Measurements from ENCODE around the gene MAML2. TPM values are rescaled to one million over a fixed set of nuclear protein-coding genes. Genes with fewer than 3 reads are reported as not detected.
A peak's percentile ranks its signal among the peaks of the same experiment; 100 is the strongest.

The MAML2 gene
- total and polyA plus RNA-seq, 2 donors: 7.9 to 25.6 TPM

- H3K27ac ChIP-seq (ENCODE audit: low read depth): no peak overlapping the region
- WGBS: 93% methylated on average over 5 of the region's 5 CpGs
- H3K4me1 ChIP-seq (ENCODE audit: insufficient read depth): no peaks in the 10 kb centered on the region
- no peaks in the 10 kb centered on the region for H3K36me3 ChIP-seq (ENCODE audit: insufficient read depth)
- H3K4me3 ChIP-seq (ENCODE audit: low read depth, low read length): no peak overlapping the region
- no peak for DNase-seq (ENCODE audit: extremely low spot score)
Measured at GRCh38 chr11:96035031-96035739, 307.8 kb downstream of the MAML2 start.

- 42% methylated on average over 4 of the region's 4 CpGs for WGBS
- Histone ChIP-seq H3K4me1 (ENCODE audit: insufficient read depth) (no peaks in the 10 kb centered on the region), H3K4me3 (ENCODE audit: low read depth, low read length) (no peak overlapping the region), H3K27ac (ENCODE audit: low read depth) (no peak overlapping the region), H3K36me3 (ENCODE audit: insufficient read depth) (no peaks in the 10 kb centered on the region)
- DNase-seq (ENCODE audit: extremely low spot score): peak; percentile 36
Measured at GRCh38 chr11:96033599-96033998, 309.4 kb downstream of the MAML2 start.

- Histone ChIP-seq H3K4me3 (ENCODE audit: low read depth, low read length) (no peak overlapping the region), H3K36me3 (ENCODE audit: insufficient read depth) (no peaks in the 10 kb centered on the region), H3K4me1 (ENCODE audit: insufficient read depth) (no peaks in the 10 kb centered on the region), H3K27ac (ENCODE audit: low read depth) (no peak overlapping the region)
- no peak for DNase-seq (ENCODE audit: extremely low spot score)
Measured at GRCh38 chr11:96033095-96033494, 309.9 kb downstream of the MAML2 start.

GRCh38 chr11:96028746-96029145, 314.2 kb downstream of the MAML2 start:
- Histone ChIP-seq H3K4me3 (ENCODE audit: low read depth, low read length) (no peak overlapping the region), H3K4me1 (ENCODE audit: insufficient read depth) (no peaks in the 10 kb centered on the region), H3K36me3 (ENCODE audit: insufficient read depth) (no peaks in the 10 kb centered on the region), H3K27ac (ENCODE audit: low read depth) (no peak overlapping the region)
- DNase-seq (ENCODE audit: extremely low spot score): no peak

GRCh38 chr11:96027021-96027420, 316.0 kb downstream of the MAML2 start:
- Histone ChIP-seq H3K4me1 (ENCODE audit: insufficient read depth) (no peaks in the 10 kb centered on the region), H3K36me3 (ENCODE audit: insufficient read depth) (no peaks in the 10 kb centered on the region), H3K27ac (ENCODE audit: low read depth) (no peak overlapping the region), H3K4me3 (ENCODE audit: low read depth, low read length) (no peak overlapping the region)
- DNase-seq (ENCODE audit: extremely low spot score): no peak

GRCh38 chr11:96026310-96026709, 316.7 kb downstream of the MAML2 start:
- H3K27ac ChIP-seq (ENCODE audit: low read depth): no peak overlapping the region
- DNase-seq (ENCODE audit: extremely low spot score): no peak
- H3K36me3 ChIP-seq (ENCODE audit: insufficient read depth): no peaks in the 10 kb centered on the region
- no peaks in the 10 kb centered on the region for H3K4me1 ChIP-seq (ENCODE audit: insufficient read depth)
- 88% methylated on average over 2 of the region's 2 CpGs for WGBS
- no peak overlapping the region for H3K4me3 ChIP-seq (ENCODE audit: low read depth, low read length)

GRCh38 chr11:96024666-96025065, 318.3 kb downstream of the MAML2 start:
- no peak overlapping the region for H3K27ac ChIP-seq (ENCODE audit: low read depth)
- H3K36me3 ChIP-seq (ENCODE audit: insufficient read depth): no peaks in the 10 kb centered on the region
- H3K4me1 ChIP-seq (ENCODE audit: insufficient read depth): no peaks in the 10 kb centered on the region
- no peak for DNase-seq (ENCODE audit: extremely low spot score)
- no peak overlapping the region for H3K4me3 ChIP-seq (ENCODE audit: low read depth, low read length)
- 88% methylated on average over 5 of the region's 5 CpGs for WGBS

- H3K36me3 ChIP-seq (ENCODE audit: insufficient read depth): no peaks in the 10 kb centered on the region
- H3K27ac ChIP-seq (ENCODE audit: low read depth): no peak overlapping the region
- WGBS: 67% methylated on average over 7 of the region's 7 CpGs
- H3K4me1 ChIP-seq (ENCODE audit: insufficient read depth): no peaks in the 10 kb centered on the region
- DNase-seq (ENCODE audit: extremely low spot score): no peak
- H3K4me3 ChIP-seq (ENCODE audit: low read depth, low read length): no peak overlapping the region
Measured at GRCh38 chr11:96023275-96023674, 319.7 kb downstream of the MAML2 start.

- no peaks in the 10 kb centered on the region for H3K36me3 ChIP-seq (ENCODE audit: insufficient read depth)
- H3K4me3 ChIP-seq (ENCODE audit: low read depth, low read length): no peak overlapping the region
- DNase-seq (ENCODE audit: extremely low spot score): no peak
- 95% methylated on average over 5 of the region's 5 CpGs for WGBS
- no peaks in the 10 kb centered on the region for H3K4me1 ChIP-seq (ENCODE audit: insufficient read depth)
- H3K27ac ChIP-seq (ENCODE audit: low read depth): no peak overlapping the region
Measured at GRCh38 chr11:96021901-96022650, 320.9 kb downstream of the MAML2 start.

GRCh38 chr11:96019810-96020747, 322.9 kb downstream of the MAML2 start:
- DNase-seq (ENCODE audit: extremely low spot score): no peak
- WGBS: 84% methylated on average over 8 of the region's 8 CpGs
- Histone ChIP-seq H3K36me3 (ENCODE audit: insufficient read depth) (no peaks in the 10 kb centered on the region), H3K4me3 (ENCODE audit: low read depth, low read length) (no peak overlapping the region), H3K4me1 (ENCODE audit: insufficient read depth) (no peaks in the 10 kb centered on the region), H3K27ac (ENCODE audit: low read depth) (no peak overlapping the region)

- no peaks in the 10 kb centered on the region for H3K4me1 ChIP-seq (ENCODE audit: insufficient read depth)
- H3K4me3 ChIP-seq (ENCODE audit: low read depth, low read length): no peak overlapping the region
- no peak overlapping the region for H3K27ac ChIP-seq (ENCODE audit: low read depth)
- no peak for DNase-seq (ENCODE audit: extremely low spot score)
- H3K36me3 ChIP-seq (ENCODE audit: insufficient read depth): no peaks in the 10 kb centered on the region
Measured at GRCh38 chr11:96019281-96019680, 323.7 kb downstream of the MAML2 start.

- no peak overlapping the region for H3K4me3 ChIP-seq (ENCODE audit: low read depth, low read length)
- WGBS: 87% methylated on average over 3 of the region's 3 CpGs
- H3K27ac ChIP-seq (ENCODE audit: low read depth): no peak overlapping the region
- DNase-seq (ENCODE audit: extremely low spot score): no peak
- no peaks in the 10 kb centered on the region for H3K36me3 ChIP-seq (ENCODE audit: insufficient read depth)
- no peaks in the 10 kb centered on the region for H3K4me1 ChIP-seq (ENCODE audit: insufficient read depth)
Measured at GRCh38 chr11:96017856-96018255, 325.1 kb downstream of the MAML2 start.

- 95% methylated on average over 1 of the region's 1 CpG for WGBS
- no peak overlapping the region for H3K27ac ChIP-seq (ENCODE audit: low read depth)
- no peak overlapping the region for H3K4me3 ChIP-seq (ENCODE audit: low read depth, low read length)
- DNase-seq (ENCODE audit: extremely low spot score): no peak
- no peaks in the 10 kb centered on the region for H3K4me1 ChIP-seq (ENCODE audit: insufficient read depth)
- H3K36me3 ChIP-seq (ENCODE audit: insufficient read depth): no peaks in the 10 kb centered on the region
Measured at GRCh38 chr11:96016978-96017502, 326.0 kb downstream of the MAML2 start.

Data from urinary bladder (tissue), 4 donors.